Epithelial cell of esophagus (primary cell): ENCODE measurements around the gene TRIM24.

ENCODE experiments used
- DNase-seq: peaks from one replicate; pipeline ENCODE4 v3.0.0; 2010; ENCODE audit warnings: low read depth
- H3K4me3 ChIP-seq: 2 replicates; pipeline ENCODE4 v1.5.1; 2011; ENCODE audit warnings: mild to moderate bottlenecking, low read length, control low read depth
- TF ChIP-seq, protein P1 (sequence below): IDR thresholded peaks from 2 replicates; pipeline ENCODE4 v1.5.1; 2011; ENCODE audit warnings: low read depth, mild to moderate bottlenecking, low read length, control low read depth, inconsistent platforms; ENCODE audit not compliant: insufficient read depth; ENCODE audit errors: missing control alignments

Gene TRIM24

DNA sequence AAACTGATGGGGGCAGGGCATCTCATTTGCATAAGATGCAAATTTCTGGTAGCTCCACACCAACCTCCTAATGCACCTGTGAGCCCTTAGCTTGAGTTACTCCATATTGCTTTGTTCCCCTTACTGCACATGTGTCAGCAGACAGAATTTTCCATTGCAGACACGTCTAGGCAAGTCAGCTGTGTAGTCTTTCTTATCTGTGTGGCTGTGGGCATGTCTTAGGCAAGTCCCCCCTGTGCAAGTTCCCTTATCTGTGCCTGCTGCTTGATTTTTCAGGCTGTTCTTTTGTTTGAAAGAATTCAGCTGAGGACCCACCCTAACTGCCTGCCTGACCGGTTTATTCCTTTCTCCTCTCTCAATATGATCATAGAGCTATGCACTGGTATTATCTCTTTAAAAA lies 28.5 kb upstream of the TRIM24 start:
- no peak overlapping the region for H3K4me3 ChIP-seq
- DNase-seq: peak; percentile 70
- TF ChIP-seq, protein P1, sequence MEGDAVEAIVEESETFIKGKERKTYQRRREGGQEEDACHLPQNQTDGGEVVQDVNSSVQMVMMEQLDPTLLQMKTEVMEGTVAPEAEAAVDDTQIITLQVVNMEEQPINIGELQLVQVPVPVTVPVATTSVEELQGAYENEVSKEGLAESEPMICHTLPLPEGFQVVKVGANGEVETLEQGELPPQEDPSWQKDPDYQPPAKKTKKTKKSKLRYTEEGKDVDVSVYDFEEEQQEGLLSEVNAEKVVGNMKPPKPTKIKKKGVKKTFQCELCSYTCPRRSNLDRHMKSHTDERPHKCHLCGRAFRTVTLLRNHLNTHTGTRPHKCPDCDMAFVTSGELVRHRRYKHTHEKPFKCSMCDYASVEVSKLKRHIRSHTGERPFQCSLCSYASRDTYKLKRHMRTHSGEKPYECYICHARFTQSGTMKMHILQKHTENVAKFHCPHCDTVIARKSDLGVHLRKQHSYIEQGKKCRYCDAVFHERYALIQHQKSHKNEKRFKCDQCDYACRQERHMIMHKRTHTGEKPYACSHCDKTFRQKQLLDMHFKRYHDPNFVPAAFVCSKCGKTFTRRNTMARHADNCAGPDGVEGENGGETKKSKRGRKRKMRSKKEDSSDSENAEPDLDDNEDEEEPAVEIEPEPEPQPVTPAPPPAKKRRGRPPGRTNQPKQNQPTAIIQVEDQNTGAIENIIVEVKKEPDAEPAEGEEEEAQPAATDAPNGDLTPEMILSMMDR: no peak

DNA sequence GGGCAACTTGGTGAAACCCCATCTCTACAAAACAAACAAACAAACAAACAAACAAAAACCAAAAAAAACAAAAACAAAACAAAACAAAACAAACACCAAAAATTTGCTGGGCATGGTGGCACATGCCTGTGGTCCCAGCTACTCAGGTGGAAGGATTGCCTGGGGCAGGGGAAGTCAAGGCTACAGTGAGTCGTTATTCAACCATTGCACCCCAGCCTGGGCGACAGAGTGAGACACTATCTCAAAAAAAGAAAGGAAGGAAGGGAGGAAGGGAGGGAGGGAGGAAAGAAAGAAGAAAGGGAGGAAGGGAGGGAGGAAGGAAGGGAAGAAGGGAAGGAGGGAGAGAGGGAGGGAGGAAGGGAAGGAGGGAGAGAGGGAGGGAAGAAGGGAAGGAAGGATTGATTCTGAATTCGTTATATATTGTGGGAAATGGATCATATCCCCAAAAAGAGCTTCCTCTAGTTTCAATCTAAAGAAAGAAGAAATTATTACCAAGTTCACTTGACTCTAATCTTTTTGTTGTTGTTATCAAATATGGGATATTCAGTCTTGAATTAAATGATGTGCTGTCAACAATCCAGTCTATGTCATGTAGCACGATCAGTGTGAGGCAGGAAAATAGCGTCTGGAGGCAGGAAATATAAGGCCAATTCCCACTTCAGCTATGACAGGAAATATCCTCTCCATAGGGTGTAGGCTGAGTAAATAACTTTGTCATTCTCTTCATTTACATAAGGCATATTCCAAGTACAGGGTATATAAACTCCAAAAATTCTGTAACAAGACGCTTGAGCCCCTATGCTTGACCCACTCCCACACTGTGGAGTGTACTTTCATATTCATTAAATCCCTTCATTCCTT lies 26.2 kb upstream of the TRIM24 start:
- TF ChIP-seq, protein P1: no peak
- no peak for DNase-seq
- H3K4me3 ChIP-seq: no peak overlapping the region

DNA sequence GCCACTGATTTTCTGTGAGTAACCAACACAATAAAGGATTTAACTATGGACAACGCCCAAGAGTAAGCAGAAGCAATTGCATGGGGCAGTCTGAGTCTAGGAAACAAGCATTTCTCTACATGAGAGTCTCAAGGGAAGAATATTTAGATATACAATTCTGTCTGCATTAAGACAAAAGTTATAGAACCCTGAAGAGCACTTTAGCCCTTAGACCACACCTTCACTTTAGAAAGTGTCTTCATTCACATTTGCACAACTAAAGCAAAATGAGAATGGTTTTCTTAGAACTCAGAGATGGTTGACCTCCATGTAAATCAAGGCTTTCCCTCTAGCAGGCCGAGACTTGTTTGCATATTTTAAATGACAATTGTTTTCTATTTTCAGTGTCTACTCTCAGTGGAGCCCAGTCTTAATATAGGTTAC lies 25.5 kb upstream of the TRIM24 start:
- no peak for DNase-seq
- TF ChIP-seq, protein P1: no peak
- H3K4me3 ChIP-seq: no peak overlapping the region

DNA sequence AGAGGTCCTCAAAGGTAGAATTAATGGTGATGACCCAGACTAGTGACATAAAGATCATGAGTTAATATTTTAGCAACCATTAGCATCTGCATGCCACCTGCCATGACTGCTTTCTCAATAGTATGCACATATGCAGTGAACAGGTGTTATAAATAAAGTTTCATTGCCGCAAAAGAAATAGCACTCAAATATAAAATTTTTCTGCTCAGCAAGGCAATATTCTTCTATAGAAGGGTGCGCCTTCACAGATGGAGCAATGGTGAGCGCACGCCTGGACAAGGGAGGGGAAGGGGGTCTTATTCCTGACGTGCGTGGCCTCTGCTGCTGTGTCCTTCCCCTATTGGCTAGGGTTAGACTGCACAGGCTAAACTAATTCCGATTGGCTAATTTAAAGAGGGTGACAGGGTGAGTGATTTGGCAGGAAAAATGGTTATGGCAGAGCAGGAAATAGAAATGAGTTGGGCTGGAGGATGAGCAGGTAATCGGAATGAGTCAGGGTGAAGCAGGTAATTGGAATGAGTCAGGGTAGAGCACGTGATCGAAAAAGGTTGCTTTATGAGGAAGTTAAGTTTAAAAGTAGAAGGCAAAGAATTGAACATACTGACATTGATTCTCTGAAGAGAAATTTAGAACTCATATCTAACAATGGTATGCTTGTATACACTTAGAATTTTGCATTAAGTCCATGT lies 24.7 kb upstream of the TRIM24 start:
- no peak overlapping the region for H3K4me3 ChIP-seq
- TF ChIP-seq, protein P1: no peak
- peak; percentile 44 for DNase-seq

DNA sequence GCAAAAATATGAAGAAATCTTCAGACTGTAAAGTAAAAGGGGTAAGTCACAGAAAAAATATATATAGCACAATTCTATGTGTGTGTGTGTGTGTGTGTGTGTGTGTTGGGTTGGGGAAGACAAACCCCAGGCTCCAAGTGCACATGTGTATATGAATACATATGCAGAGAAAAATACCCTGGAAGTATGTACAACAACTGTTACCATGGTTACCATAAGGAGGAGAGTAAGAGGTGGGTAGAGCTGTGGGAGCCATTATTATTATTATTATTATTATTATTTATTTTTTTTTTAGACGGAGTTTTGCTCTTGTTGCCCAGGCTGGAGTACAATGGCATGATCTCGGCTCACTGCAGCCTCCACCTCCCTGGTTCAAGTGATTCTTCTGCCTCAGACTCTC lies 23.7 kb upstream of the TRIM24 start:
- TF ChIP-seq, protein P1: no peak
- no peak overlapping the region for H3K4me3 ChIP-seq
- no peak for DNase-seq

DNA sequence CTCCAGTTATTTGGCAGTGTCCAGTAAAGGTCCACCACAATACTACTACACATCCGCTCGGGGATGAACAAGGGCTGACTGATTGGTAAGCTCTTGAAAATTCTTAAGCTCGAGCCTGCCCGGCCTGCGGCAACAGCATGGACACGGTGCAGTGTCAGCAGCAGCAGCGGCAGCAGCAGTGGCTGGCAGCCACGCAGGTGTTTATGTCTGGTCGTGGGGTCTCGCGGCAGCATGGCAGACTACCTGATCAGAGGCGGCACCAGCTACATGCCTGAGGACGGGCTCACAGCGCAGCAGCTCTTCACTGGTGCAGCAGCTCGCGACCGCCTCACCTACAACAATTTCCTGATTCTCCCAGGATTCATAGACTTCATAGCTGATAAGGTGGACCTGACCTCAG lies 19.6 kb upstream of the TRIM24 start:
- TF ChIP-seq, protein P1: no peak
- DNase-seq: no peak

DNA sequence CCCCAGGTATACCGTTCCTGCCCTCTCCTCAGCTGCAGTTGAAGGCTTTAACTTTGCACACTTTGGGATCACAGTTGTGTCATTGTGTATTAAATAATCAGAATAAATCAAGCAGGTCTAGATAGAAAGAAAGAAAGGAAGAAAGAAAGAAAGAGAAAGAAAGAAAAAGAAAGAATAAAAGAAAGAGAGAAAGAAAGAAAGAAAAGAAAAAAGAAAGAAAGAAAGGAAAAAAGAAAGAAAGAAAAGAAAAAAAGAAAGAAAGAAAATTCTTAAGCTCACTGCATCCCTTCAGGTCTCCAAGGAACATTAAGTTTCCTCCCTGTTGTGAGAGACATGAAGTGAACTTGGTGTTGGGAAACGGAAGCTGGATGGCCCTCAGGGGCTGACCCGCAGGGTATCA lies 17.2 kb upstream of the TRIM24 start:
- H3K4me3 ChIP-seq: no peak overlapping the region
- TF ChIP-seq, protein P1: no peak
- DNase-seq: no peak

More for the DNA sequence above, 19.6 kb upstream of the TRIM24 start:
- no peak overlapping the region for H3K4me3 ChIP-seq
